HG03575 (cell line): Measurements from ENCODE around the gene SELENBP1.

Experiments
- ATAC-seq: cut with Tn5 transposase; IDR thresholded peaks from one replicate; pipeline ENCODE4 v1.9.1; 2021; ENCODE audit not compliant: unreplicated experiment, insufficient number of reproducible peaks, low FRiP score; ENCODE audit errors: extremely low read depth

Gene SELENBP1

DNA sequence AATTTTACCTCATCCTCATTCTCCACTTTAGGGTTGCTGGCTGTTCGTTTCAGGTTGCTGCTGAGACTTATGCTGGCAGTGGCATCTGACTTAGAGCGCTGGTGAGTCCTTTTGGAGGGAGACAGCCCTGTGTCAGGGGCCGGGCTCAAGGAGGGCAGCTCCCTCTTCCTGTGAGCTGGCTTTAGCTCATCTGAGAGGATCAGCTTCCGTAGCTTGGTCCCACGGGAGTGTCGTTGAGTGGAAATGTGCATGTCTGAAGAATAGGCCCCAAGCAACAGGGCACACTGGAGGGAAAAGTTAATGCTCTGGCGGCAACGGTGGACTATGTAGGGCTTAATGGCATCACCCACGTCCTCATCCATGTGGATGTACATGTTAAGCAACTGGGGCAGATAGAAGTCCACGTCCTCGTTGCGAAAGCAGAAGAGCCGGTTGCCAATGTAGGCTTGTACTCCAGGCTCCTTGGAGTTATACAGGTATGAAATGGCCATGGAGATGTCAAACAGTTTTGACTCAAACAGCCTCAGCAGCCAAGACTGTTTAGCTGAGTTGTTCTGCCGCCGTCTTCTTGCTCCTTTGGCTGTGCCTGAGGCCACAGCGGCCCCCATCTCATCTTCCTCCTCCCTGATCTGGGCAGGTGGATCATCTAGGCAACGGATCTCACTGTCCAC is 56.8 kb downstream of the SELENBP1 start:
- no peak for ATAC-seq
